ENCODE results near the gene RYR3. TPM values are rescaled to one million over a fixed set of nuclear protein-coding genes. Genes with fewer than 3 reads are reported as not detected.

The RYR3 gene
- polyA plus RNA-seq (2013, experiment 1 of 2; ENCODE audit: insufficient read length) = 0.96 TPM
- polyA plus RNA-seq (2013, experiment 2 of 2; ENCODE audit: insufficient read length) = 2.7 TPM

DNA sequence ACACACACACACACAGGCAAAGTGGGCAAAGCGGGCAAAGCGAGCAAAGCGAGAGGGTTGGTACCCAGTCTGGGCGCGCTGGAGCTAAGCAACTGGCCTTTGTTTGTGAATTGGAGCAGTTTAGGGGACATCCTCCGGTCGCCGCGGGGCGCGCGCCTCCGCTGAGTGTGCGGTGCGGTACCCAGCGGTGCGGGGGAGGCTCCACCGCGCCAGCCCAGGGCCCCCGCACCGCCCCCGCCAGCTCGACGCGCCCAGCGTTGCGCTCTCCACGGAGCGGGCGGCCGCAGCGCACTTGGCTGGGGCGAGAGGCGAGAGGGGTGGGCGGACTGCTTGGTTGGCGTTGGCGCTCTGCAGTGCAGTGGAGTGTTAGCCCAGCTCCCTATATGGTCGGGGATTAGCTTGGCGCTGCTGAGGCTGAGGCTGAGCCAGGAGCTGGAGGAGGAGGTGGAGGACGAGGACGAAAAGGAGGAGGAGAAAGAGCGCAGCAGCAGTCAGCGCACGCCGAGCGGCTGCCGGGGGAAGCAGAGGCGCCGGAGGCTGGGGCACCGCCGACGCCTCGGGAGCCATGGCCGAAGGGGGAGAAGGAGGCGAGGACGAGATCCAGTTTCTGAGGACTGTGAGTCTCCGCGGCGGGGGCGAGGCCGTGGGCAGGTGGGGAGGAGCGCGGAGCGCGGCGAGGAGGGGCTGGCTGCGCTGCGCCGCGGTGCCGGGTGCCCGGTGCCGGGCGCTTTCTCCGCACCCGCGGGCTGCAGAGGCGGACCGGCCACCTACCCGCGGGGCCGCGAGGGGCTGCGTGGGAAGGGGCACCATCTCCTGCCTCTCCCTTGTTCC lies at the start of gene RYR3:
TSS of gene RYR3 (plus strand) at position 487 of the 831 bp plus-strand sequence. CDS start at position 566, 79 bp downstream.
- DNase-seq = peak; percentile 4

DNA sequence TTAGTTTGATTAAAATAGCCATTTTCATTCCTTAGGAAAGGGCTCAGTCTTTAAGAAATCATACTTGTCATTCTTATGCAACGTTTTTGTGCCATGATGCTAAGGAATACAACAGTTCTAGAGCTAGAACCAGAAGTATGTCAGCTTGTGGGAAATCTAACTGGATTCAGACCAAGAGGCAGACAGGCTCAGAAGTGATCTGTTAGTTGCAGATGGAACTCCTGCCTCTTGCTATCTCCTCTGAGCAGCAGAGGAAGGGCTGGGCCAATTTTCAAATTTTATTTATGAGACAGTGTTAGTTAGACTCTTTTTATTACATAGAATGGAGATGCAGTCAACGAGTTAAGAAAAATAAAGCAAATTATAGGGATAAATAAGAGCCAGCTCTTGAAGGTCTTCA lies 48.5 kb upstream of the RYR3 start:
- DNase-seq = no peak

DNA sequence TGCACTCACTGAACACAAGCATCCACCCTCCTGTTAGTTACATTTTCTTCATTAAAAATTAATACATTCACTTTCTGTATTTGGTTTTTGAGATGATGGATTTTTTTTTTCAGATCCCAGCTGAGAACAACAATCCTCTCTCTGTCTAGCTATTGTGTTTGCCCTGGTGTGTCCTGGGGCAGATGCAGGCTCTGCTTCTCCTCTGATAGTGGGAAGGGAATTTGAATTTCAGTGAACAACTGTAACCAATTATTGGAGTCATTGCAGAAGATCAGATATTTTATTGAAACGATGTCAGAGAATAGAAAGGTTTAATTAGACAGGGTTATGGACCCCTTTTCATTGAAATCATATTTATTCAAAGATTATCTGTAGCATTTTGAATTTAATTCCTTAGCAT lies 33.1 kb upstream of the RYR3 start:
- no peak for DNase-seq

DNA sequence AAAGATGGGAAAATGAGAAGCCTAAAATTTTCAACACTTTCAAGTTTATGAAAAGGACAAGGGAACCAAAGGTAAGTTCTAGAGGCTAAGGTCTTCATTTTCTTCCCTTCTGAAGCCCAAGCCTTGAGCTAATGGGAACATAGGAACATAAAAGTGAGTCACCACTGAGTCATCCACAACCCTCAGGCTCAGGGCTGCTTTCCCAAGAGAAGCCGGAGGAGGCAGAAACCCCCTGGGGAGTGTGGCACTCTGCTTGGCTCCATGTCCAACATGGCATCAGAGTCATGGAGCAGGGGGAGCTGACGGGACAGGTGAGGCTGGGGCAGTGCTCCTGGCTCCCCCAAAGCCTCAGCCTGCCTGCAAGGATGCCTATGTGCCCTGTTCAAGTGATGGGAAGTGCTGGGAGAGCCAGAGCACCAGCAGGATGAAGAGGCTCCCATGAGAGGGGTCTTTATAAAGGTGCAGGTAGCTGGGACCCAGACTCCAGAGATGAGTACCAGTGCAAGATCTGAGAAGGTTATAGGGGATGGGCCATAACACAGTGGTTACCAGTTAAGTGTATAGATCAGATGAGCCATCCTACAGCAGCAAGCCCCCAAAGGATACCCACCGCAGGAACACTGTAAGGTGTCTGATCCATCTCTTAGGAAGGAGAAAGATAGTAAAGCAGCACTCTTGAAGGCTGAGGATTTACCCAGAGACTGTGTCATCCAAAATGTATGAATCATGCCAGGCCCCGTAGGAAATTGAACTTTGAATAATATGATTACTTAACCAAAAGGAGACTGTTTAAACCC lies 31.8 kb upstream of the RYR3 start:
- DNase-seq = peak; percentile 86

DNA sequence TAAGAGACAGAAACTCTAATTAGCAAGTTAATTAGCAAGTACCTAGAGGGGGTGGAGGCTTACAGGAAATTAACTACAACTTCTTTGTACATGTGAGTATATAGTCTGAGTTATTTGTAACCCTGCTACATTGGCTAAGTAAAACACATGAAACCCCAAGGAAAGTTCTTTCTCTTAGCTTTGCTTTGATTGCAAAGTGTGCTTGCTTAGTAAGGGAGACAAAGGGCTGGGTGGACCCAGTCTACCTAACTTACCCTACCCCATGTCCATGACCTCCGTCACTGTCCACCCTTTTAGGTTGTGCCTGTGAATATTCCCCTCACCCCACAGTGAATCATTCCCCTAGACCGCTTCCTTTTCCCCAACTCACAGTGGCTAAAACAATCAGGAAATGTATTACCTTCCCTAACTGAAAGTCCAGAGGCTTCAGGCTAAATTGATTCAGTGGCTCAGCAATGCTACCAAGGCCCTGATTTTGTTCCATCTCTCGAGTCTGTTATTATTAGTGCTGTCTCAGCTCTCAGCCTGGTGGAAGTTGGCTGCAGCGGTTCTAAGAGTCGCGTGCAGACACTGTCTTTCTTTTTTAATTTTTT lies 31.1 kb upstream of the RYR3 start:
- DNase-seq = peak; percentile 4

DNA sequence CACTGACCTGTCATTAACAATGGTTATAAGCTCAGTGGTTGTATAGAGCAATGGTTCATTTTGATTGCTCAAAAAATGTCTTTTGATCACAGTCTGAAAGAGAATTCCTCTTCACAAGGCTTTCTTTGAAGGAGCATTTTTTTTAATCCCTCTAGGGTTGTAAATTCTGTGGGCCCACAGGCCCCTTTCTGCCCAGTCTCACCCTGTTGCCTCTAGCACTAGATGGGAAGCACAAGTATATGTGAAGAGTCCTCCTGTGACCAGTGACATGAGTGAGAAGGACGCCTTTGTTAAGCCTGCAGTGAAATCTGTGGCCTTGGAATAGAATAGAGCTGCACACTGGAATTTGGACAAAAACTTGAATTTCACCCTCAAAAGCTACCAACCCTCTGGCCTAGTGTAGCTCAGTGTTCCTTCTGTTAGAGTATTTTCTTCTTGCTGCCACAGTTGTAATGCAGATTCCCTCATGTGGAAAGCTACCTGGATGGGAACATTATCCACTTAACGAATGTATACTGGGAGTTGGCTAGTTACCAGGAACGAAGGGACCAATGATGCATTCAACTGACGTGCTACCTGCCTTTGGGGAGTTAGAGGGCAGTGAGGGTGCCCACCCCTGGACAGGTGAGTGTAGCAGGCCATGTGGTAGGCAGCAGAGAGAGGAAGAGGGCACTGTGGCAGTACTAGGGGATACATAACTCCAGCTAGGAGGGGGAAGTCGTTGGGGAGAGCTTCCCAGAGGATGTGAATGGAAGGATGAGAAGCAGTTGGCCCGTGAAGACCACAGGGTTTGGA lies 28.3 kb upstream of the RYR3 start:
- DNase-seq = no peak

DNA sequence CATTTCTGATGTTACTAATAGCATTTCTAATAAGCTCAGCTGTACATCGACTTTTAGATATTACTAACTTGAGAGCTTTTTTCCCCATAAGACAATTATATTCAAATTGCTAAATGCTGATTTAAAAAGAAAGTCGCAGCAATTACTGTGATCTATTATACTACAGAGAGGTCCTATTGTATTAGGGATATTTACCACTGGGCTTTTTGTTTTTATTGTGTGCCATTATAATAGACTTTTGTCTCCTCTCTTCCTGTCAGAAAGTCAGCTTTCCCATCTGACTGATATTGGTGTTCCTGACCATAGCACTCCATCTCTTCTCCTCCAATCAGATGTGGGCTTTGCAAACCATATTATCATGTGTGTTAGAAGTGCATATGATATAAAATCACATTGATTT lies 27.2 kb upstream of the RYR3 start:
- no peak for DNase-seq

DNA sequence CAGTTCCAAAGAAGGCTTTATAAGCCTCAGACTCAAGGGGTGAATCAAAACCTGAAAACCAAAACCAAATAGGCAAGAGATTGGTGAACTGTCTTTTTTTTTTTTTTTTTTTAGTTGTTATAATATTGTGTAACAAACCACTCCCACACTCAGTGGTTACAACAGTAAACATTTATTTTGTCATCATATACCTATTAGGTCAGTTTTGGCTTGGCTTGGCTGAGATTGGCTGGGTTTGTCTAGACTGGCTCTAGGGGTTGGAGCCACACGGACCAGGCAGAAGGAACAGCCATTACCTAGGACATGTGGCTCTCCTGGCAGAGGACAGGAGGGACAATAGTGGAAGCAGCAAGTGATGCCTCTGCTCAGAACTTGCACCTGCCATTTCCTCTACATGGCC lies 26.4 kb upstream of the RYR3 start:
- DNase-seq = no peak

DNA sequence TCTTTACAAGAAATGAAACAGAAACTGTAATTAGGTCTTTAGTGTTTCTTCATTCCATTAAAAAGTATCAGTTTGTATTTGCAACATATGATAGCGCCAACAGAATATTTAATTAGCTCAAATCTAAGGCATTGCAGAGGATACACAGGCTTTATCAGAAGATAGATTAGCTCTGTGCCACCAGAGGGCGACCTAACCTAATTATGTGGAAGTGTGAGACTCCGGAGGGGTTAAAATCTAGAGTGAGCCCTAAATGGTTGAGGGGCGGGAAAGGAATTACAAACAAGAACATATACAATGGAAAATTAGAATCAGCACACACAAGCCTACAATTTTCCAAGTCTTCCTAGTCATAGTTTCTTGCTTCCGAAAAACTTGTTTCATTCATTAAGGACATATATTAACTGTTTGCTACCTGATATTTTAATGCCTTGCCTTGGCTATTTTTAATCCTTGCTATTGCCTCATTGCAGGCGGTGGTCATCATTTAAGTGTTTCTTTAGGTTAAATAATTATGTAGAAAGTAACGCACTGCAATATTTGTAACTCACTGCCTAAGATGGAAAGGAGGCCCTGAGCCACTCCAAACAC lies 18.0 kb upstream of the RYR3 start:
- peak; percentile 50 for DNase-seq

DNA sequence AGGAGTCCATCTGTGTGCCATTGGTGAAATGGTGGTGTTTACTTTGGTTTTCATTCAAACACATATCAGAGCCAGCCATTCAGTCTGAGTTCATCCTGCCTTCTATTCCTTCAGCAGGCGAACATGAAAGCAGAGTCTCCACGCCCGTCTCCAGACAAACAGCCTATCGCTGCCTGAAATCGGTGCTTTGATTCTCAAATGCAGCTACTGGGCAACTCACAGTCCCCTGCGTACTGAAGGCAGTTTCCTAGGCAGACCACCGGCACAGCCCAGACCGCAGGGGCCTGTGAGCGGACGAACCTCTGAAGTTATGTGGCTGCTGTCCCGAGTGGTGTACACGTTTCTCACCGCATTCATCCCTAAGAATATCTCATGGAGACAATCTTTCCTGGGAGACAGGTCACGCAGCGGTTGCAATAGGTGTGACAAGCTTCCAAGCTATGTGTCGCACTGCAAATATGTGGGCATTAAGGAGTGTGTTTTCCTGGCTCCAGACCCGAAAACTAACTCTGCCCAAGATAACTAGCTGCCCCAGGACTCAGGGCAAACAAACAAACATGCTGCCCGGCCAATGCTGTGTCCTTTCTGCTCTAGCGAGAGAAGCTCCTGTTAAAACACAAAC lies 16.9 kb upstream of the RYR3 start:
- peak; percentile 2 for DNase-seq

DNA sequence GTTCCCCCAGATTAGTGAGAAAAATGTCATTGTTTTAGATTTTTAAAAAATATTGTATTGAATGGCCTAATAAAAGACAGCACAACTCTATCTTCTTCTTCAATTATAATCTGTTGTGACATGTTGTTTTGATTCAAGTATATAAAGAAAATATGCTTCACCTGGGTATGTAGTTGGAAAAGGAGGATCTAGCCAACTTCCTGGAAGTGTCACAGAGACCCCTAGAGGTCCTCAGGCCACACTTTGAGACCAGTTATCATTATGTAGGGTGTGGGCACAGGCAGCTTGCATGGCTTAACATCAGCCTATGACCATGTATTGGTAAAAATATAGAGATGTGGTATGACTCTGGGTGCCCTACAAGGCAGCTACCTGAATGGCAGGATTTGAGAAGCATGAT lies 14.7 kb upstream of the RYR3 start:
- no peak for DNase-seq

DNA sequence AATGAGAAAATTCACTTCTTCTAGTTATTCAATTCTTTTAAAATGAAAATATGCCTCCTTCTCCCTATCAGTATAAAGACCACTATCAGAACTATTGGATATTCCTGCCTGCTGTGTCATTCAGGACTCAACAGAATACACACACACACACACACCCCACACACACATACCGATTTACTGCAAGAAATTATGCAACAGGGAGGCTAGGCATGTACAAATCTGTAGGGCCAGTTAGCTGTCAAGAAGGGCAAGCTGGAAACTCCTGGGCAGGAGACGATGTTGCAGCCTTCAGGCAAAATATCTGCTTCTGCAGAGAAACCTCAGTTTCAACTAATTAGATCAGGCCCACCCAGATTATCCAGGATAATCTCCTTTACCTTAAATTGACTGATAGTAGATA lies 13.9 kb upstream of the RYR3 start:
- no peak for DNase-seq

DNA sequence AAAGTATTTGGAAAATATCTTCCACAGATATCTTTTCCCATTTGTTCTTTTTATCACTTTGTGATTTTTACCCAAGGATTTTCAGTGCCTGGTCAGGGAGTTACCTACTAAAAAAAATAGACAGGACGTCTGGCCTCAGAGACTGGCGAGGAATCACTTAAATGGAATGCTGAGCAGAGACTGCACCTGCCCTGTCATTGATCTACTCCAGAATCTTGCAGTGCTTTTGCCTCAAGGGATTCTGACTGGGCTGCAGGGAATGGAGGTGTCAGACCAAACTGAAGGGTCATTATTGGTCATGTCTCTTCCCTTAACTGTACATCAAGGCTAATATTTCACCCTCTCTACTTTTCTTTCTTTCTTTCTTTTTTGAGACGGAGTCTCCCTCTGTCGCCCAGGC lies 12.1 kb upstream of the RYR3 start:
- no peak for DNase-seq

DNA sequence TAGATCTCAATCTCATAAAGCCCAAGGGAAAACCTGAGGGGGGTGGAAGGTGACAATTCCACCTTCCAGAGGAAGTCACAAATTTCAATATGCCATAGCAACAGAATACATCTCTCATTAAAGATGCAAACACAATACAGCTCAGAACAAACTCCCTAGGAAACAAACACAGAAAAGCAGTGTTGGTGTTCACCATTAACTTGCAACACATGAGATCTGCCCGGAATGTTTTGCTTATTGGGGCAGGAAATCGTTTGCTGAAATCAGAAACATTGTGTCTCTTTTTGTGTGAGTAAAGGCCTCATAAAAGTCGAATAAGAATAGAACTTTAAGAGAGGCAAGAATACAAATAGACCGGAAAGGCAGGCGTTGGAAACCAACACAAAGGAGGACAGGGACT lies 5.8 kb upstream of the RYR3 start:
- DNase-seq = no peak

DNA sequence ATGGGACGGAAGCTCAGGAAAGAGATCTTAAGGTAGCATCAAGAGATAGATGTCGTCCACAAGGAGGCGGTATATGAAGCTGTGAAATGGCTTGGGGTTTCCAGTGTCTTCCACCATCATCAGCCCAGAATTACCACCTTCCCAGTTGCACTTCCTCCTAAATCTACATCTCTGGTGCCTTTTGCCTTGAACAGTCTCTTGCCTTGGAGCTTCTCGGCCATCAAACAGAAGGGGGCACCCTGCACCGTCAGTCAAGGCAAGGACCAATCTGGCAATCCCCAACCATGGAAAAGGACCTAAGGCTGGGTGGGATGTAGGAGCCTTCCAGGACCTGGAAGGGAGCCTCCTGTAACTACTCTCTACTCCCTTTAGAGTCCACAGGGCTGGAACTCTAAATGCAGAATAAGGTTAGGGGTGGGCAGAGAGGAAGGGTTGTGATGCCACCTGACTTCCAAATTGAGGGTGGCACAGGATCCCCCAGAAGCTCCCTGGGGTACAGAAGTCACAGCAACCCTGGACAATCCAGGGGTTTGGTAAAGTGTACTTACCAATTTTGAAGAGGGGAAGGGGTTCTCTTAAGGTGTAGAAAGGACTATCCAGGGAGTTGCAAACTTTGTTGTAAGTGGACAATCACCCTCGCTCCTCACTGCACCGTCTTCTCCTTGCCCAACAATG lies 1.0 kb upstream of the RYR3 start:
- no peak for DNase-seq

DNA sequence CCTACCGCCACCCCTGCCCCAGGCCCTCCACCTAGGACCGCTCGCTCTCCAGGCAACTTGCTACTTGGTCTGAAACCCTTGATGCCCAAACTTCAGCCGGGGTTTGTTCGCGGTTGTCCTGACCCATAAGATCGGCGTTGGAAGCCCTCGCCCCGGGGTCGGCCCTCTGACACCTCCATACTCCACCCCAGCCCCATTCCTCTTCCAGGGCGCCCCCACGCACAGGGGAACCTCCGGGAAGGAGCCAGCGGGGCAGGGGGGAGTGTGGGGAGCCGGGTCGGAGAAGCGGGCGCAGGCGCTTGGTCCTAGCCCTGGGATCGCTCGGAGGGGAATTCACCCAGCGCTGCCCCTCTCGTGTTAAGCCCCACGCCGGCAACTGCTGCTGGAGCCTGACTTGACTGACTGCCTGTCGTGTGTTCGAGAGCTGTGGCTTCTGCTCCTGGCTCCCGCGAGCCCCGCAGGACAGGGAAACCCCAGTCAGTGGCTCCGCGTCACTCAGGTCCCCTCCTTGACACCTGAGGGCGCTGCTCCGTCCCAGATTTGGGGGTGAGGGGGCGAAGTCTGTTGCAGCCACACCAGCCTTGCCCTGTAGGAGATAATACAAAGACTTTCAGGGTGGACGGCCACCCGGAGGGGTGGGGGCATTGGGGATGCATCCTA lies 675 bp downstream of the RYR3 start:
- DNase-seq = no peak

DNA sequence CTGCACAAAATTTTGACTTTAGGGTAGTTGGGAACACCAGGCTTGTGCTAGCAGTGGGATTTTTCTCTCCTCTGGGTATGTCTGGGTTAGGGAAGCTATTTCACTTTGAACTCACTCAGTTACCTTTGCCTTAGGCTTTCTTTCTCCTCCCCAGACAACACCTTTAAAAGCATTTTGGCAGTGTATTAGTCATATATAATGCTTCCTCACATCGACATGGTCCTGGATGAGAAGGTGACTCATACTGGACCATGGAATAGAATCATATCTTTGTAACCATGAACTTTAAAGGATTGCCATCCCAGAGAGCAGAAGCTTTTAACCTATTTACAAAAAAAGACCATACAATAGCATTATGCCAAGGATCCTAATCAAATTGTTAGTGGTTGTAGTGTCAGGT lies 2.7 kb downstream of the RYR3 start:
- DNase-seq = no peak

DNA sequence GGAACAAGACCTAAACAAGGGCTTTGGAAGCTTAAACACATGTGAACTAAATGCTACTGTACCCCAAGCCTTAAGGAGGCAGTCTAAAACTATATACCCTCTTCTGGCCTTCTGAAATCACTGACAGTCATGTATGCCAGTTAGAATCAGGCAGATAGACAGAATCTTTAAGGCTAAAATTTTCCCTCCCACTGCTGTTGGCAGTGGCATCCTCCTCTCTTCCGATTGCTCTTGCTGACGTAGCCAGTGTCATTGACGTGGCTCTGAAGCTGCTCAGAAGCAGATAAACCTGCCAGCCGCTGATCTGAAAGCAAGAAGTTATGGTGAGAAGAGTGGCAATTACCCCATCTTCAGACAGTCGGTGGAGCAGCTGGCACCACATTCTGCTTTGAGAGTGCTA lies 3.3 kb downstream of the RYR3 start:
- DNase-seq = no peak

DNA sequence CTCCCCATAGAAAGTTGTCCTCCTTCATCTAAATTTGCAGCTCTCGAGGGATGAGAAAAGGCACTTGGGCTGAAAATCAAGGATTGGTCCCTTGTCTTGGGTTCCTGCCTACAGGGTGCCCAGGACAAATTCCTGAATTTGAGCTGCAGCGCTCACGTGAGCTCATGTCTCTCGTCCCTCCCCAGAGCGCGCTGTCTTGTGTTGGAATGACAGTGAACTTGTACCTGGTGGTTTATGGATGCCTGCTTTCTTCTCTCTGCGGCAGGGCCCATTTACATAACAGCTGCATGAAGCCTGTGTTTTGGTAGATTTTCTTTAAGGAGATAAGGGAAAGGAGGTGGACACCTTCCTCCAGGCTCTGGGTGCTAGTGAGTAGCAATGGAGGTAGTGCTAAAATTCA lies 4.3 kb downstream of the RYR3 start:
- DNase-seq = no peak

DNA sequence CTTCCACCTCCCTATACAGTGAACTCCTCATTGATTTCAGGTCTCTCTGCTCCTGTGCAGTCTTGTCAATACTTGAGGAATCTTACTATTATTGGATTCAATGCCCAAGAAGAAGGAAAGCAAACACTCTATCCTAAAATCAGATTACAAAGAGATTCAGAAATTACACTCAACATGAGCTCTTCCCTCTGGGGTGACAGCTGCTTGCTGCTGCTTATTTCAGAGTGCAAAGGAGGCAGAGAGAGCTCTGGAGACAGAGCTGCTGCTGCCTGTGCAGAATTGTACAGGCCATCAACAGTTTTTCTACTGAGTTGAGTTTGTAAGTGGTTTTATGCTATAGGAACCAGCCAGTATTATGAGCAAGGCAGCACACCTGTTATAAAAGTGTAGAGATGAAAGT lies 7.1 kb downstream of the RYR3 start:
- no peak for DNase-seq

DNA sequence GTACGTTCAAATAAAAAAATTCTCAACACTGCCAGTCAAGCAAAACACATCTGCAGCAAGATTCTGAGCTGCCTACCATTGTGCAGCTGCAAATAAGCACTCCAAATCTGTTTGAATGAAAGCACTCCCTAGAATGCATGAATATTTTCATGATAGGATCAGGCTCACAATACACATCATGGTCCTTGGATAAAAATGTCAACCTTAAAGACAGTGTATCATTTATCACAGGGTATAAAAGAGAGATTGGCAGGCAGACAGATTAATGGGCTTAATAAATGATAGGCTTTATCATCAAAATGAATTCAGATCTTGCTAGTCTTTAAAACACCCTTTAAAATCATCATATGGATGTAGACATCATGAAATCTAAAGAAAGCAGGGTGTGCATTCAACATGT lies 9.2 kb downstream of the RYR3 start:
- DNase-seq = no peak
